Measurements from ENCODE around the gene SDHB. TPM values are rescaled to one million over a fixed set of nuclear protein-coding genes. Genes with fewer than 3 reads are reported as not detected.

SDHB gene
- total RNA-seq, 2 experiments from 2014 or later, result 90.9 to 91.3 TPM

- no peaks in the 10 kb centered on the region for H3K27me3 Mint-ChIP-seq
- ChIA-PET POLR2A (interaction anchor here (0.9 to 1.1 kb wide), 2 partner anchors 8 to 148 kb away, joined by 3 read pairs; no protein-coding TSS in a partner anchor), CTCF (interaction anchor here (1.3 to 1.9 kb wide), 2 partner anchors 92 to 93 kb away, joined by 5 to 8 read pairs; no protein-coding TSS in a partner anchor)
- H3K4me1 Mint-ChIP-seq, result peaks cover 36% of the 10 kb centered on the region
- H3K9me3 Mint-ChIP-seq, result no peaks in the 10 kb centered on the region
- peak overlapping the region; percentile 96 for H3K4me3 Mint-ChIP-seq
- peaks cover 17% of the 10 kb centered on the region for H3K36me3 Mint-ChIP-seq (ENCODE audit: low read depth)
- no peak overlapping the region for H3K27ac Mint-ChIP-seq
- no peak for DNase-seq
Observed at GRCh38 chr1:17052641-17053040, 1.2 kb downstream of the SDHB start.

GRCh38 chr1:17052038-17052437, 1.8 kb downstream of the SDHB start:
- H3K27me3 Mint-ChIP-seq, result no peaks in the 10 kb centered on the region
- no peaks in the 10 kb centered on the region for H3K9me3 Mint-ChIP-seq
- no peak for DNase-seq
- POLR2A ChIA-PET, result interaction anchor here (0.9 to 1.1 kb wide), 3 partner anchors 9 to 147 kb away, joined by 3 read pairs; no protein-coding TSS in a partner anchor
- peak overlapping the region; percentile 38 for H3K27ac Mint-ChIP-seq
- H3K4me1 Mint-ChIP-seq, result peaks cover 36% of the 10 kb centered on the region
- peak overlapping the region; percentile 96 for H3K4me3 Mint-ChIP-seq
- CTCF ChIA-PET, result interaction anchor here (1.3 to 1.9 kb wide), 2 partner anchors 91 to 92 kb away, joined by 5 to 8 read pairs; no protein-coding TSS in a partner anchor
- H3K36me3 Mint-ChIP-seq (ENCODE audit: low read depth), result peaks cover 17% of the 10 kb centered on the region

DNA sequence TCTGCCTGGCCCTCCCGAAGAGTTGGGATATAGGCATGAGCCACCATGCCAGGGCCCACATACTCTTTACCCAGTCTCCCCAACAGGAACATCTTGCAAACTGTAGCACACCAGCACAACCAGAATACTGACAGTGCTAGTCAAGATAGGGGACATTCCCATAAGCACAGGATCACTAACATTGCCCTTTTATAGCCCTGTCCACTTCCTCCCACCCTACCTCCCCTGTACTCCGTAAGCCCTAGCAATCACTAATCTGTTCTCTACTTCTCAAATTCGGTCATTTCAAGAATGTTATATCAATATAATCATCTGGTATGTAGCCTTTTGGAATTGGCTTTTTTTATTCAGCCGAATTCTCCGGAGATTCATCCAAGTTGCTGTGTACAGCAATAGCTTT, 5.9 kb downstream of the SDHB start:
- CTCF ChIA-PET, result interaction anchor here (0.6 to 5.3 kb wide), 3 partner anchors 87 to 392 kb away, joined by 3 to 45 read pairs (median 43); partner anchors contain the start of gene RCC2
- peaks cover 30% of the 10 kb centered on the region for H3K36me3 Mint-ChIP-seq (ENCODE audit: low read depth)
- H3K9me3 Mint-ChIP-seq, result no peaks in the 10 kb centered on the region
- H3K27ac Mint-ChIP-seq, result no peak overlapping the region
- peaks cover 39% of the 10 kb centered on the region for H3K4me1 Mint-ChIP-seq
- POLR2A ChIA-PET, result interaction anchor here (0.6 to 1.4 kb wide), 2 partner anchors 42 to 142 kb away, joined by 3 to 4 read pairs; no protein-coding TSS in a partner anchor
- no peaks in the 10 kb centered on the region for H3K27me3 Mint-ChIP-seq
- no peak for DNase-seq
- H3K4me3 Mint-ChIP-seq, result no peak overlapping the region

DNA sequence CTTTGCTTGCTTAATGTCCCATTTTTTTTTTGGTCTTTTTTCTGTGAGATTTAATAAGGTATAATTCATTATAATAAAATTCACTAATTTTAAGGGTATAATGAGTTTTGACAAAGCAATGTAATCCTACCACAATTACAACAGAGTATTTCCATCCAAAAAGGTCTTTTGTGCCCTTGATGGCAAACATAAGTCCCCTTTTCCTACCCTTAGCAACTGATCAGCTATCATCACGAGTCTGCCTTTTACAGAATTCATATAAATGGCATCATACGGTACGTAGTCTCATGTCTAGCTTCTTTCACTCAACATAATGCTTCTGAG, 7.5 kb downstream of the SDHB start:
- H3K4me1 Mint-ChIP-seq, result peaks cover 27% of the 10 kb centered on the region
- DNase-seq, result no peak
- ChIA-PET CTCF (interaction anchor here (0.7 to 5.3 kb wide), 12 partner anchors 12 to 425 kb away, joined by 3 to 45 read pairs (median 4); no protein-coding TSS in a partner anchor), POLR2A (interaction anchor here (0.8 to 1.6 kb wide), 3 partner anchors 86 to 1301 kb away, joined by 4 to 6 read pairs (median 5); no protein-coding TSS in a partner anchor)
- H3K9me3 Mint-ChIP-seq, result no peaks in the 10 kb centered on the region
- H3K36me3 Mint-ChIP-seq (ENCODE audit: low read depth), result peaks cover 40% of the 10 kb centered on the region
- H3K27me3 Mint-ChIP-seq, result no peaks in the 10 kb centered on the region
- no peak overlapping the region for H3K4me3 Mint-ChIP-seq
- no peak overlapping the region for H3K27ac Mint-ChIP-seq

DNA sequence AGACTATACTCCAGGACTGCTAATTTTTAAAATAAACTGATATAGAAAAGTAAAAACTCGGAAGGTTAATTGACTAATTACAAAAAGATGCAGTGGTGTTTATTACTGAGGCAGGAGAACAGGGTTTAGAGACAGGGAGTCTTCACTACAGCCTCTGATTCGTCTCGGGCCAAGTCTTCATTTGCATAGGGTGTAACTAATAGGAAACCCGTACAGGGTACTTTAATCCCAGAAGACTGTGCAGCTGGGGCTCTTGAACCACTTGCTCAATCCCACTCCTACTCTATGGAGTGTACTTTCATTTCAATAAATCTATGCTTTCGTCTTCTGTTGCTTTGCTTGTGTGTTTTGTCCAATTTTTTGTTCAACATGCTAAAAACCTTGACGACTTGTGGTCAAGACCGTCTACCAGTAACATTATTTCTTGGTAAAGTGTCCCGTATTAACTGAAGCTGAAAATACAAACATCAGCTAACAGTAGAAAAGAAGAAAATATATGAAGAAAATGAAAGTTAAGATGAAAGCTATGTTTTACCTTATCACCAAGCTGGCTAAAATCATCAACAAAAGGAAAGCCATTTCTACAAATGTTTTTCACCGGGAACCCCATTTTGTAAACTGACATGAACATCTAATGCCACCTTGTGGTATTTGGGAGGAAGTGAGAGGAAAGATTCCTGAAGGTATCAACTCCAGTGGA, 8.0 kb downstream of the SDHB start:
- Mint-ChIP-seq H3K4me3 (no peak overlapping the region), H3K27me3 (no peaks in the 10 kb centered on the region), H3K36me3 (ENCODE audit: low read depth) (peaks cover 37% of the 10 kb centered on the region), H3K4me1 (peaks cover 22% of the 10 kb centered on the region), H3K9me3 (no peaks in the 10 kb centered on the region), H3K27ac (peak overlapping the region; percentile 64)
- ChIA-PET CTCF (interaction anchor here (0.7 to 5.3 kb wide), 12 partner anchors 11 to 425 kb away, joined by 3 to 45 read pairs (median 4); no protein-coding TSS in a partner anchor), POLR2A (interaction anchor here (0.8 to 1.6 kb wide), 3 partner anchors 85 to 1302 kb away, joined by 4 to 6 read pairs (median 5); no protein-coding TSS in a partner anchor)
- no peak for DNase-seq

- Mint-ChIP-seq H3K4me3 (no peak overlapping the region), H3K27me3 (no peaks in the 10 kb centered on the region), H3K27ac (peak overlapping the region; percentile 27), H3K4me1 (peaks cover 19% of the 10 kb centered on the region), H3K36me3 (ENCODE audit: low read depth) (peaks cover 36% of the 10 kb centered on the region), H3K9me3 (no peaks in the 10 kb centered on the region)
- ChIA-PET CTCF (interaction anchor here (1.0 to 5.3 kb wide), 6 partner anchors 13 to 424 kb away, joined by 3 to 45 read pairs (median 10); no protein-coding TSS in a partner anchor), POLR2A (interaction anchor here (1.2 to 1.6 kb wide), 2 partner anchors 84 to 140 kb away, joined by 4 to 6 read pairs; no protein-coding TSS in a partner anchor)
- no peak for DNase-seq
Observed at GRCh38 chr1:17045150-17045549, 8.7 kb downstream of the SDHB start.

DNA sequence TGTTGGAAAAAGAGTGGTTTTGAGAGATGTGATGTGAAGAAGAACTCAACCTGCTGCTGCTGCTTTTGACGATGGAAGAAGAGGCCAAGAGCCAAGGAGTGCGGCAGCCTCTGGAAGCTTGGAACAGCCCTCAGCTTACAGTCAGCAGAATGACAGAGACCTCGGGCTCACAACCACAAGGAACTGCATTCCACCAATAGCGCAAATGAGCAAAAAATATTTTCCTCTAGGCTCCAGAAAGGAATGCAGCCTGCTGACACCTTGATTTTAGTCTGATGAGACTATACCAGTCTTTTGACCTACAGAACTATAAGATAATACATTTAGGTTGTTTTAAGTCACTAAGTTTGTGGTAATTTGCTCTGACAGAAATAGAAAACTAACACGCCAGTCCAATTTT, 10.2 kb downstream of the SDHB start:
- no peaks in the 10 kb centered on the region for H3K9me3 Mint-ChIP-seq
- H3K36me3 Mint-ChIP-seq (ENCODE audit: low read depth), result peaks cover 42% of the 10 kb centered on the region
- no peak for DNase-seq
- no peak overlapping the region for H3K4me3 Mint-ChIP-seq
- H3K4me1 Mint-ChIP-seq, result peaks cover 19% of the 10 kb centered on the region
- no peaks in the 10 kb centered on the region for H3K27me3 Mint-ChIP-seq
- POLR2A ChIA-PET, result no interaction called here
- H3K27ac Mint-ChIP-seq, result no peak overlapping the region
- CTCF ChIA-PET, result interaction anchor here (0.6 kb wide), 1 partner anchor 58 kb away, joined by 7 read pairs; no protein-coding TSS in a partner anchor

GRCh38 chr1:17040135-17040534, 13.7 kb downstream of the SDHB start:
- ChIA-PET CTCF (no interaction called here), POLR2A (no interaction called here)
- H3K36me3 Mint-ChIP-seq (ENCODE audit: low read depth), result peaks cover 45% of the 10 kb centered on the region
- peaks cover 5% of the 10 kb centered on the region for H3K4me1 Mint-ChIP-seq
- no peak for DNase-seq
- H3K27me3 Mint-ChIP-seq, result no peaks in the 10 kb centered on the region
- H3K9me3 Mint-ChIP-seq, result no peaks in the 10 kb centered on the region
- H3K27ac Mint-ChIP-seq, result no peak overlapping the region
- no peak overlapping the region for H3K4me3 Mint-ChIP-seq

- no peaks in the 10 kb centered on the region for H3K9me3 Mint-ChIP-seq
- no peak for DNase-seq
- H3K4me3 Mint-ChIP-seq, result no peak overlapping the region
- H3K27me3 Mint-ChIP-seq, result no peaks in the 10 kb centered on the region
- ChIA-PET CTCF (no interaction called here), POLR2A (no interaction called here)
- H3K27ac Mint-ChIP-seq, result no peak overlapping the region
- H3K4me1 Mint-ChIP-seq, result peaks cover under 1% of the 10 kb centered on the region
- peaks cover 41% of the 10 kb centered on the region for H3K36me3 Mint-ChIP-seq (ENCODE audit: low read depth)
Observed at GRCh38 chr1:17039522-17039921, 14.3 kb downstream of the SDHB start.

DNA sequence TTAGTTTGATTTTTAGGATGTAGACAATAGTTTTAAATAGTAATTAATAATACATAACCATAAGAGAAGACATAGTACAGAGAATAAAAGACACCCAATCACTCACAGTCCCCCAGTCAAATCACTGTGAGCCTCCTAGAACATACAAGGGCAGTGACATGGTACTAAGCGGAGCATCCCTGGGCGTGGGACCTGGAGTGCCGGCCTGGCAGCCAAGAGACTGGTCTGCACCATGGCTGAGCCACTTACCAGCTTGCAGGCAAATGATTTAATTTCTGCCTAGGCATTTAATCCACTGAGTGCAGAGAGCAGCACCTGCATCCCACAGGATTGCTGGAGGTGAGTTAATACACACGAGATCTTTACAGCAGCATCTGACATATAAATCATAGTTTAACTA, 20.4 kb downstream of the SDHB start:
- H3K36me3 Mint-ChIP-seq (ENCODE audit: low read depth), result peaks cover 25% of the 10 kb centered on the region
- H3K27ac Mint-ChIP-seq, result peak overlapping the region; percentile 26
- ChIA-PET CTCF (interaction anchor here (2.2 kb wide), 1 partner anchor 12 kb away, joined by 12 read pairs; no protein-coding TSS in a partner anchor), POLR2A (no interaction called here)
- H3K4me3 Mint-ChIP-seq, result no peak overlapping the region
- no peak for DNase-seq
- peaks cover 6% of the 10 kb centered on the region for H3K4me1 Mint-ChIP-seq
- H3K27me3 Mint-ChIP-seq, result no peaks in the 10 kb centered on the region
- H3K9me3 Mint-ChIP-seq, result no peaks in the 10 kb centered on the region

DNA sequence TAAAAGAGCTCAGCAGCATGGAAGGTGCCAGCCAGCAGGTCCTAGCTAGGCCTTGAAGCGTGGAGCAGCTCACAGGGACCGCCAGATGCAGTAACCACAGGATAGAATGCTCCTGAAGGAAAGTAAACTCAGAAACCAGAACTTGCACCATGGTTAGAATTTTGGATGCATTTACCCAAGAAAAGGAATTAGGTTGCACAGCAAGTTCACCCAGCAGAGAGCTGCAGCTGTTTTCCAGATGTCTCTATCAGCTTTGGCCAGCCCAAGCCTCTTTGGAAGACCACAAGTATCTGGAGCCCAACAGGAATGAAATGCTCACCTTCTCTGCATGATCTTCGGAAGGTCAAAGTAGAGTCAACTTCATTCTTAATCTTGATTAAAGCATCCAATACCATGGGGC, 21.1 kb downstream of the SDHB start:
- Mint-ChIP-seq H3K27ac (no peak overlapping the region), H3K9me3 (no peaks in the 10 kb centered on the region), H3K36me3 (ENCODE audit: low read depth) (peaks cover 22% of the 10 kb centered on the region), H3K27me3 (no peaks in the 10 kb centered on the region), H3K4me1 (peaks cover 6% of the 10 kb centered on the region), H3K4me3 (no peak overlapping the region)
- ChIA-PET POLR2A (no interaction called here), CTCF (interaction anchor here (2.2 kb wide), 1 partner anchor 13 kb away, joined by 12 read pairs; no protein-coding TSS in a partner anchor)
- DNase-seq, result no peak

DNA sequence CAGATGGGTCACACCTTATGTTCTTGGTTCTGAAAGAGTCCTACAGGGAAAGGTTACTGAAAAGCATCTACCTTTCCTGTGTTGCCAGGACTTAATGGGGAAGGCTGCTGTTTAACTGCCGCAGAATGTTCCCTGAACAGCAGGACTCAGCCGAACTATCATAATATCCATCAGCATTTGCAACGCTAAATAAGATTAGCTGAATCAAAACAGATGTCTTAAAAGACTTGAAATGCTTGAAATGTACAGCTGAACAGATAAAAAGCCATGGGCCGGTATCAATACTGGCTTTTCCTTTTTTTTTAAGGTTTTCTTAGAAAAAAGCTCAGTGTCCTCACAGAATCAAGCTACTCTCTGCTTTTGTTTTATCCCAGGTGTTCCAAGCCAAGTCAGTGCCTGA, 22.4 kb downstream of the SDHB start:
- POLR2A ChIA-PET, result no interaction called here

DNA sequence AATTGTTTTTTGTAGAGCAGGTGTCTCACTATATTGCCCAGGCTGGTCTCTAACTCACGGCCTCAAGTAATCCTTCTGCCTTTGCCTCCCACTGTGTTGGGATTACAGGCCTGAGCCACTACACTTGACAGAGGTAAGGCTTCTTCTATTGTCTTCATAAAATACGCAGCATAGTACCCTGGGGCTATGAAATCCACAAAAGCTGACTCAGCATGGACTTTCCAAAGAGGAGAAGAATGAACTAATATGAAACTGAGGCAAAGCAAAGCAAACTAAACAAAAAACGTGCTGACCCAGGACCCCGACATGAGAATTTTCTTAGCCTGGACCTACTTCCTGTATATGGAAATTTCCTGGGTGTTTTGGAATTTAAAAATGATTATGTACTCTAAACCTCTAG, 23.6 kb downstream of the SDHB start:
- H3K36me3 Mint-ChIP-seq (ENCODE audit: low read depth), result peaks cover 29% of the 10 kb centered on the region
- H3K9me3 Mint-ChIP-seq, result no peaks in the 10 kb centered on the region
- DNase-seq, result no peak
- ChIA-PET CTCF (no interaction called here), POLR2A (interaction anchor here (0.6 kb wide), 1 partner anchor 20 kb away, joined by 6 read pairs; no protein-coding TSS in a partner anchor)
- H3K27ac Mint-ChIP-seq, result no peak overlapping the region
- no peaks in the 10 kb centered on the region for H3K27me3 Mint-ChIP-seq
- H3K4me1 Mint-ChIP-seq, result peaks cover 6% of the 10 kb centered on the region
- H3K4me3 Mint-ChIP-seq, result no peak overlapping the region

More for the DNA sequence above, 22.4 kb downstream of the SDHB start:
- peaks cover 29% of the 10 kb centered on the region for H3K36me3 Mint-ChIP-seq (ENCODE audit: low read depth)
- H3K4me1 Mint-ChIP-seq, result peaks cover 6% of the 10 kb centered on the region
- no peak overlapping the region for H3K27ac Mint-ChIP-seq
- CTCF ChIA-PET, result interaction anchor here (2.2 kb wide), 1 partner anchor 14 kb away, joined by 12 read pairs; no protein-coding TSS in a partner anchor
- no peak for DNase-seq
- H3K4me3 Mint-ChIP-seq, result no peak overlapping the region
- no peaks in the 10 kb centered on the region for H3K9me3 Mint-ChIP-seq
- no peaks in the 10 kb centered on the region for H3K27me3 Mint-ChIP-seq

All from activated CD4-positive, alpha-beta memory T cell treated with anti-CD3 and anti-CD28 coated beads, Interleukin-2, amount 10 ng/mL, durations not matched to agents 7 days and 5 days (primary cell).